ENCODE data around the gene VSTM1.

DNA sequence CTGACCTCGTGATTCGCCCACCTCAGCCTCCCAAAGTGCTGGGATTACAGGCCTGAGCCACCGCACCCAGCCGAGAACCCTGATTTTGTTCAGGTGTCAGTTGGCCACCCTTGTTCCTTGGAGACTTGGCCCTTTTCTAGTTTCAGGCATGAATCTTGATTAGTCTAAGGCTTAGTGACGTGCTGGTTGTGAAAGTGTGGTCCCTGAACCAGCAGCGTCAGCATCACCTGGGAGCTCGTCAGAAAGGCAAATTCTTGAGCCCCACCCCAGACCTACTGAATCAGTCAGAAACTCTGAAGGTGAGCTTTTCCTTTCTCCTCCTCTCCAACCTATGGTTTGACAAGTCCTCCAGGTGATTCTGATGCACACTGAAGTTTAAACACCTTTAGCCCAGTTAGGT, 37.0 kb downstream of the VSTM1 start:
- TF ChIP-seq CTCF (IDR thresholded peaks at IDR 0.05) (no peak), POLR2AphosphoS5 (IDR thresholded peaks at IDR 0.05) (no peak), POLR2A (IDR thresholded peaks at IDR 0.05) (no peak)

Measured in breast epithelium (tissue), 3 donors.